Uterus (tissue), 2 donors: ENCODE measurements around the gene USP40.

ENCODE experiments used
- CTCF ChIP-seq, 4 experiments: fragments of 200-600 bp in 2 of 4; fragments of 450-650 bp in 2 of 4; sonication (generic) in 2 of 4; IDR thresholded peaks; one replicate each; pipeline ENCODE4 v1.5.1; 2016 to 2019; ENCODE audit warnings: antibody characterized with exemption in 4 of 4, mild to moderate bottlenecking in 2 of 4, moderate library complexity in 1 of 4
- POLR2A ChIP-seq, 2 donors: fragments of 450-650 bp; IDR thresholded peaks; one replicate each; pipeline ENCODE4 v1.6.1; 2016; ENCODE audit warnings: antibody characterized with exemption in 2 of 2, mild to moderate bottlenecking in 1 of 2, moderate library complexity in 1 of 2

GRCh38 chr2:233443511-233444183 lies 122.9 kb downstream of the USP40 start:
- TF ChIP-seq CTCF (IDR thresholded peaks at IDR 0.05) = peak; percentile 73 to 86 (median 75)
- TF ChIP-seq POLR2A (IDR thresholded peaks at IDR 0.05) = no peak
